ENCODE results near the gene TMEM121B.

DNA sequence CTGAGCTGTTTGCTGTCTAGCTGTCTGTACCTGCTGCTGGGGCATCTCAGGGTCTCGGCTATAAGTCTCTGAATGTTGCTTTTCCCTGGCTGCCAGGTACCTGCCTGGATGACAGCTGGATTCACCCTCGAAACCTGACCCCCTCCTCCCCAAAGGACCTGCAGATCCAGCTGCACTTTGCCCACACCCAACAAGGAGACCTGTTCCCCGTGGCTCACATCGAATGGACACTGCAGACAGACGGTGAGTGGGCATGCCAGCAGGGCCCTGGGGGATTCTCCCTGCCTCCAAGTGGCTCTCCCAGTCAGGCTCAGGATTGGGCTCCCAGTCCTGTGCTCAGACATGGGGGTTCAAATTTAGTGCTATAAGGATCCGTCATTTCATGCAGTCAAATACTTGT lies 23.5 kb downstream of the TMEM121B start:
- TF ChIP-seq CTCF (optimal IDR thresholded peaks at IDR 0.05 in 1 of 3, IDR thresholded peaks at IDR 0.05 in 1 of 3, conservative IDR thresholded peaks at IDR 0.05 in 1 of 3; ENCODE audit: extremely low read depth in 1 of 3, insufficient read depth in 2 of 3, low read length in 3 of 3): no peak
- TF ChIP-seq EZH2 (IDR thresholded peaks at IDR 0.05; ENCODE audit: low read length): no peak

All from keratinocyte (primary cell).